ENCODE data around the gene CD47. TPM values are rescaled to one million over a fixed set of nuclear protein-coding genes. Genes with fewer than 3 reads are reported as not detected.

CD47 gene
- total and polyA plus RNA-seq, 2 donors (not counting 1 experiment from before 2014, with no cell fraction given): 86.4 to 259 TPM

DNA sequence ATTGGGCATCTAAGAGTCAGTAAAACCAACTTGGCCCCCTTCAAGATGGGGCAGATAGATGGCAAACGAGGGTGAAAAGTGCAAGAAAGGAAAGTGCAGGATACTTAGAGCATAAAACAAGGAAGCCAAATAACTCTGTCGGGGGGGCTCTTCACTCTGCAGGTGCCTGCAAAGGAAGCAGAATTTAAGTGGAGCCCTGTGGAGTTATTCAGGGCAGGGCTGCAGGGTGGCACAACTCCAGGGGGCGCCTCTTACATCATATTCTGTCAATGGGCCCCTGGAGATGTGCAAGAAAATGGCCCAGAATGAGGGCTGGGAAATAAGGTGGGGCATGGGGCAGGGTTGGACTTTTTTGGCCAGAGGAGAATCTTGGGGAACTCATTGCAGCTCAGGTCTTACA lies 69.7 kb downstream of the CD47 start:
- TF ChIP-seq EZH2 (IDR thresholded peaks at IDR 0.05; ENCODE audit: borderline replicate concordance, insufficient read depth, low read depth, low read length, poor library complexity, severe bottlenecking): no peak
- TF ChIP-seq, protein P1, sequence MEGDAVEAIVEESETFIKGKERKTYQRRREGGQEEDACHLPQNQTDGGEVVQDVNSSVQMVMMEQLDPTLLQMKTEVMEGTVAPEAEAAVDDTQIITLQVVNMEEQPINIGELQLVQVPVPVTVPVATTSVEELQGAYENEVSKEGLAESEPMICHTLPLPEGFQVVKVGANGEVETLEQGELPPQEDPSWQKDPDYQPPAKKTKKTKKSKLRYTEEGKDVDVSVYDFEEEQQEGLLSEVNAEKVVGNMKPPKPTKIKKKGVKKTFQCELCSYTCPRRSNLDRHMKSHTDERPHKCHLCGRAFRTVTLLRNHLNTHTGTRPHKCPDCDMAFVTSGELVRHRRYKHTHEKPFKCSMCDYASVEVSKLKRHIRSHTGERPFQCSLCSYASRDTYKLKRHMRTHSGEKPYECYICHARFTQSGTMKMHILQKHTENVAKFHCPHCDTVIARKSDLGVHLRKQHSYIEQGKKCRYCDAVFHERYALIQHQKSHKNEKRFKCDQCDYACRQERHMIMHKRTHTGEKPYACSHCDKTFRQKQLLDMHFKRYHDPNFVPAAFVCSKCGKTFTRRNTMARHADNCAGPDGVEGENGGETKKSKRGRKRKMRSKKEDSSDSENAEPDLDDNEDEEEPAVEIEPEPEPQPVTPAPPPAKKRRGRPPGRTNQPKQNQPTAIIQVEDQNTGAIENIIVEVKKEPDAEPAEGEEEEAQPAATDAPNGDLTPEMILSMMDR (IDR thresholded peaks at IDR 0.05): no peak
- Histone ChIP-seq H3K27me3 (replicated peaks in 1 of 4; ENCODE audit: control extremely low read depth in 1 of 4, control insufficient read depth in 3 of 4, insufficient read depth in 4 of 4, low read length in 3 of 4) (no peaks in the 10 kb centered on the region), H3K9me3 (ENCODE audit: control extremely low read depth in 1 of 3, control insufficient read depth in 2 of 3, insufficient read depth in 1 of 3, low read length in 2 of 3) (no peaks in the 10 kb centered on the region), H3K9ac (ENCODE audit: low read length) (no peak overlapping the region), H3K4me1 (ENCODE audit: control insufficient read depth in 2 of 2, insufficient read depth in 2 of 2, low read length in 2 of 2) (no peaks in the 10 kb centered on the region), H2AFZ (ENCODE audit: insufficient read depth, low read depth, low read length, poor library complexity, severe bottlenecking) (no peak overlapping the region), H3K36me3 (replicated peaks in 1 of 2; ENCODE audit: control extremely low read depth in 1 of 2, control insufficient read depth in 1 of 2, extremely low read depth in 1 of 2, insufficient read depth in 2 of 2, low read length in 1 of 2) (peaks cover 0 to 3% of the 10 kb centered on the region in 2 experiments), H3K79me2 (ENCODE audit: control insufficient read depth, insufficient read depth, low read length) (no peaks in the 10 kb centered on the region), H3K27ac (ENCODE audit: low read length in 2 of 2) (no peak overlapping the region), H3K4me2 (replicated peaks; ENCODE audit: low read depth, low read length, poor library complexity, severe bottlenecking) (no peak overlapping the region), H4K20me1 (ENCODE audit: control insufficient read depth, insufficient read depth, low read length, poor library complexity, severe bottlenecking) (no peaks in the 10 kb centered on the region), H3K4me3 (ENCODE audit: control extremely low read depth in 1 of 5, extremely low read depth in 1 of 5, insufficient read depth in 1 of 5, low read depth in 2 of 5, low read length in 4 of 5) (no peak overlapping the region)
- Mint-ChIP-seq H3K4me1 (no peaks in the 10 kb centered on the region), H3K27ac (no peak overlapping the region), H3K9me3 (ENCODE audit: insufficient read depth) (no peaks in the 10 kb centered on the region), H3K4me3 (no peak overlapping the region), H3K27me3 (peaks cover 20% of the 10 kb centered on the region)
- CTCF ChIA-PET: no interaction called here
- no peak for DNase-seq
- POLR2A ChIA-PET: no interaction called here
- 89% methylated on average over 2 of the region's 3 CpGs for WGBS (ENCODE audit: insufficient coverage)
- ATAC-seq (ENCODE audit: low read depth): no peak
- intact Hi-C loops (cut with micrococcal nuclease): no loop called here

DNA sequence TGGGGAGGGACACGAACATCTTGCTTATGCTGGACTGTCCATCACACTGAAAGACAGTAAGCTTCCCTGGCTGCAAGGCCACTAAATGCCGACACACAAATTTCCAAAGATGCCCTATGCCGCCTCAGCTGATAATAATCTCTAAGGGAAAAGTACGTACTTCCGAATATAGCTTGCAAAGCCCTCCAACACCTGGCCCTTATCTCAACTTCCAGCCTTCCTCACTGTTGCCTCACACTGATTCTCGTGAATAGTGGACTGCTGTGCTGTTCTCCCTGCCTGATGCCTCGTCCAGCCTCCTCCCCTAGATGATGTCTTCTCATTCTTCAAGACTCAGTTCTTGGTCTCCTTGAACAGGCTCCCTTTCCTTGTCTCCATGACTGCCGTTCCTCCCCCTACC lies 72.3 kb downstream of the CD47 start:
- Histone ChIP-seq H3K79me2 (ENCODE audit: control insufficient read depth, insufficient read depth, low read length) (no peaks in the 10 kb centered on the region), H3K27me3 (replicated peaks in 1 of 4; ENCODE audit: control extremely low read depth in 1 of 4, control insufficient read depth in 3 of 4, insufficient read depth in 4 of 4, low read length in 3 of 4) (no peaks in the 10 kb centered on the region), H3K4me2 (replicated peaks; ENCODE audit: low read depth, low read length, poor library complexity, severe bottlenecking) (no peak overlapping the region), H3K27ac (ENCODE audit: low read length in 2 of 2) (no peak overlapping the region), H3K9me3 (ENCODE audit: control extremely low read depth in 1 of 3, control insufficient read depth in 2 of 3, insufficient read depth in 1 of 3, low read length in 2 of 3) (no peaks in the 10 kb centered on the region), H3K36me3 (replicated peaks in 1 of 2; ENCODE audit: control extremely low read depth in 1 of 2, control insufficient read depth in 1 of 2, extremely low read depth in 1 of 2, insufficient read depth in 2 of 2, low read length in 1 of 2) (peaks cover 0 to 3% of the 10 kb centered on the region in 2 experiments), H4K20me1 (ENCODE audit: control insufficient read depth, insufficient read depth, low read length, poor library complexity, severe bottlenecking) (no peaks in the 10 kb centered on the region), H3K4me1 (ENCODE audit: control insufficient read depth in 2 of 2, insufficient read depth in 2 of 2, low read length in 2 of 2) (no peaks in the 10 kb centered on the region), H3K4me3 (ENCODE audit: control extremely low read depth in 1 of 5, extremely low read depth in 1 of 5, insufficient read depth in 1 of 5, low read depth in 2 of 5, low read length in 4 of 5) (no peak overlapping the region), H3K9ac (ENCODE audit: low read length) (no peak overlapping the region), H2AFZ (ENCODE audit: insufficient read depth, low read depth, low read length, poor library complexity, severe bottlenecking) (no peak overlapping the region)
- TF ChIP-seq, protein P1 (IDR thresholded peaks at IDR 0.05): no peak
- no peak for TF ChIP-seq EZH2 (IDR thresholded peaks at IDR 0.05; ENCODE audit: borderline replicate concordance, insufficient read depth, low read depth, low read length, poor library complexity, severe bottlenecking)
- intact Hi-C loops (cut with micrococcal nuclease): no loop called here
- POLR2A ChIA-PET: no interaction called here
- Mint-ChIP-seq H3K27ac (no peak overlapping the region), H3K27me3 (peaks cover 23% of the 10 kb centered on the region), H3K4me1 (no peaks in the 10 kb centered on the region), H3K4me3 (no peak overlapping the region), H3K9me3 (ENCODE audit: insufficient read depth) (no peaks in the 10 kb centered on the region)
- DNase-seq: no peak
- 38% methylated on average over 7 of the region's 8 CpGs for whole genome bisulfite sequencing (ENCODE audit: insufficient coverage)
- CTCF ChIA-PET: no interaction called here
- no peak for ATAC-seq (ENCODE audit: low read depth)
